Calu3 (cell line): ENCODE results near the gene FDXACB1. TPM values are rescaled to one million over a fixed set of nuclear protein-coding genes. Genes with fewer than 3 reads are reported as not detected.

Experiments
- BruUV-seq: library from RNA; stranded (reverse); fragments of 400-500 nt; replicated peaks from 2 replicates; lab custom pipeline; 2021; lab: Mats Ljungman, UMichigan
- CTCF ChIA-PET: fragments of 300-600 bp; sonication (Branson Sonifier 250); formaldehyde crosslinking; loops from one replicate; lab custom pipeline; 2022; ENCODE audit warnings: antibody characterized with exemption; lab: Charles Lee
- DNase-seq: peaks from one replicate; pipeline ENCODE4 v3.0.0; 2022
- H3K27ac Mint-ChIP-seq: one replicate; pipeline ENCODE4 v1.8.0; 2022; ENCODE audit warnings: mixed read lengths; ENCODE audit not compliant: unreplicated experiment
- H3K27me3 Mint-ChIP-seq: one replicate; pipeline ENCODE4 v1.8.0; 2022; ENCODE audit warnings: mixed read lengths; ENCODE audit not compliant: unreplicated experiment
- H3K36me3 Mint-ChIP-seq: one replicate; pipeline ENCODE4 v1.8.0; 2022; ENCODE audit warnings: mild to moderate bottlenecking, moderate library complexity, mixed read lengths; ENCODE audit not compliant: insufficient read depth, unreplicated experiment
- H3K4me1 Mint-ChIP-seq: one replicate; pipeline ENCODE4 v1.8.0; 2022; ENCODE audit warnings: mild to moderate bottlenecking, low read depth, mixed read lengths; ENCODE audit not compliant: unreplicated experiment
- H3K4me3 Mint-ChIP-seq: one replicate; pipeline ENCODE4 v1.8.0; 2022; ENCODE audit warnings: mild to moderate bottlenecking, low read depth, moderate library complexity, mixed read lengths; ENCODE audit not compliant: unreplicated experiment
- H3K9me3 Mint-ChIP-seq: one replicate; pipeline ENCODE4 v1.8.0; 2022; ENCODE audit warnings: low read depth, mixed read lengths; ENCODE audit not compliant: unreplicated experiment
- intact Hi-C: fragments of 100-400 bp; cut with micrococcal nuclease; formaldehyde crosslinking; loops from one replicate; pipeline ENCODE4 v1.10.0; 2022; ENCODE audit not compliant: unreplicated experiment
- total RNA-seq: library from RNA; stranded (reverse); gene quantifications from 2 replicates; pipeline ENCODE4 v1.2.3, GENCODE V29; 2022
- TF ChIP-seq, protein P1 (sequence below): fragments of 200-600 bp; IDR thresholded peaks from one replicate; pipeline ENCODE4 v1.8.0; 2022; ENCODE audit warnings: antibody characterized with exemption; ENCODE audit not compliant: unreplicated experiment

Gene FDXACB1
- total RNA-seq, 1 experiment from 2014 or later = 1.7 TPM

DNA sequence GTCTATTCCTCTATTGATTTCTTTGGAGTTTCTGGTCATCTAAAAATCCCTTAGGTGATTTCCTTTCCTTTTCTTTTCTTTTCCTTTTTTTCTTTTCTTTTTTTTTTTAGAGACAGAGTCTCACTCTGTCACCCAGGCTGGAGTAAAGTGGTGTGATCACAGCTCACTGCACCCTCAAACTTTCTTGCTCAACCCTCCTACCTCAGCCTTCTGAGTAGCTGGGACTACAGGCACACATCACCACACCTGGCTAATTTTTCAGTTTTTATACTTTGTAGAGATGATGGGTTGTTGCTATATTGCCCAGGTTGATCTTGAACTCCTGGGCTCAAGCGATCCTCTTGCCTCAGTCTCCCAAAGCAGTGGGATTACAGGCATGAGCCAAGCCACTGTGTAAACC, 37.8 kb upstream of the FDXACB1 start:
- TF ChIP-seq, protein P1, sequence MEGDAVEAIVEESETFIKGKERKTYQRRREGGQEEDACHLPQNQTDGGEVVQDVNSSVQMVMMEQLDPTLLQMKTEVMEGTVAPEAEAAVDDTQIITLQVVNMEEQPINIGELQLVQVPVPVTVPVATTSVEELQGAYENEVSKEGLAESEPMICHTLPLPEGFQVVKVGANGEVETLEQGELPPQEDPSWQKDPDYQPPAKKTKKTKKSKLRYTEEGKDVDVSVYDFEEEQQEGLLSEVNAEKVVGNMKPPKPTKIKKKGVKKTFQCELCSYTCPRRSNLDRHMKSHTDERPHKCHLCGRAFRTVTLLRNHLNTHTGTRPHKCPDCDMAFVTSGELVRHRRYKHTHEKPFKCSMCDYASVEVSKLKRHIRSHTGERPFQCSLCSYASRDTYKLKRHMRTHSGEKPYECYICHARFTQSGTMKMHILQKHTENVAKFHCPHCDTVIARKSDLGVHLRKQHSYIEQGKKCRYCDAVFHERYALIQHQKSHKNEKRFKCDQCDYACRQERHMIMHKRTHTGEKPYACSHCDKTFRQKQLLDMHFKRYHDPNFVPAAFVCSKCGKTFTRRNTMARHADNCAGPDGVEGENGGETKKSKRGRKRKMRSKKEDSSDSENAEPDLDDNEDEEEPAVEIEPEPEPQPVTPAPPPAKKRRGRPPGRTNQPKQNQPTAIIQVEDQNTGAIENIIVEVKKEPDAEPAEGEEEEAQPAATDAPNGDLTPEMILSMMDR = no peak
- Mint-ChIP-seq H3K27me3 (no peaks in the 10 kb centered on the region), H3K9me3 (no peaks in the 10 kb centered on the region), H3K27ac (no peak overlapping the region), H3K4me3 (no peak overlapping the region), H3K36me3 (peaks cover 7% of the 10 kb centered on the region), H3K4me1 (no peaks in the 10 kb centered on the region)
- CTCF ChIA-PET = no interaction called here
- DNase-seq = no peak
- no TSS peak for BruUV-seq
- intact Hi-C loops = no loop called here

DNA sequence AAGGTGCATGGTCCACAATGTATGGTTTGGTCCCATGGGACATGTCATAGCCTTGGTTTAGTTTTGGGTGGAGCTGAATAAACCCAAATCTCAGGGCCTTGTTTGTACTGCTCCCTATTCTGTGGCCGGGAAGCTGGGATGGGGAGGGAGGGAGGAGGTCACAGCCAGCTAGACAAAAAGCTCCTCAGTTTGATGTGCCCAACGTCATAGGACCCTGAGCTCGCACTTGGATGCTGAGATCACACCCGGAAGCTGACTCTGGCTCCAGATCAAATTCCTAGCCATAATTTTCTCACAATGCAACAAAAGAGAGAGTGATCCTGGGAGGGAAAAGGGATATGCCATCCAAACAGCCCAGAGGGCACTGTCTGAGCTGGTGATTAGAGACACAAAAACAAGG, 35.0 kb upstream of the FDXACB1 start:
- no peak overlapping the region for H3K4me3 Mint-ChIP-seq
- CTCF ChIA-PET = no interaction called here
- no peak overlapping the region for H3K27ac Mint-ChIP-seq
- peaks cover 11% of the 10 kb centered on the region for H3K4me1 Mint-ChIP-seq
- H3K36me3 Mint-ChIP-seq = peaks cover 5% of the 10 kb centered on the region
- intact Hi-C loops = no loop called here
- no peaks in the 10 kb centered on the region for H3K9me3 Mint-ChIP-seq
- H3K27me3 Mint-ChIP-seq = peaks cover 8% of the 10 kb centered on the region
- no peak for DNase-seq
- no TSS peak for BruUV-seq
- TF ChIP-seq, protein P1 = no peak

DNA sequence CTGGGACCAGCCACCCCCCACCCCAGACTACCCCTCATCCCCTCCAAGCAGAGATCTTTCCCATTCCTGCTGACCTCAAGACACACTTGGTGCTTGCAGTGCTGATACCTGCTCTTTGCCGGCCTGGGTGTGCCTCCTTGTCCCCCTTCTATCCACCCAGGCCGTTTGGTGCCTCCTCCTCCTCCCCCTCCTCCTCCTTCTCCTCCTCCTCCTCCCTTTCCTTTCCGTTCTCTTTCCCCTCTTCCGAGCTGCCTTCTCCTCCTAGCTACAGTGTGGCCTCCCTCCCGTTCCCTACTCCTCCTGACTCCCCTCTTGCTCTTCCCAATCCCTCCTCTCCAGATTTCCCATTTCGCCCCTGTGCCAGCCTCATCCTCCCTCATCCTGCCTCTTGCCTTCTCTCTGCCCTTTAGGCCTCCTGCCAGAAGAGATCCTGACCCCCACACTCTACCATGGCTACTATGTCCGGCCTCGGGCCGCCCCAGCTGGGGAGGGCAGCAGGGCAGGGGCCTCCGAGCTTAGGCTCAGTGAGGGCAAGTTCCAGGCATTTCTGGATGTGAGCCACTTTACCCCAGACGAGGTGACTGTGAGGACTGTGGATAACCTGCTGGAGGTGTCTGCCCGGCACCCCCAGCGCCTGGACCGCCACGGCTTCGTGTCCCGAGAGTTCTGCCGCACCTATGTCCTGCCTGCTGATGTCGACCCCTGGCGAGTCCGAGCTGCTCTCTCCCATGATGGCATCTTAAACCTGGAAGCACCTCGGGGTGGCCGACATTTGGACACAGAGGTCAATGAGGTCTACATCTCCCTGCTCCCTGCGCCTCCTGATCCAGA, 34.3 kb upstream of the FDXACB1 start:
- TF ChIP-seq, protein P1 = no peak
- intact Hi-C loops = no loop called here
- CTCF ChIA-PET = no interaction called here
- Mint-ChIP-seq H3K4me3 (no peak overlapping the region), H3K27ac (no peak overlapping the region), H3K4me1 (peaks cover 11% of the 10 kb centered on the region), H3K9me3 (no peaks in the 10 kb centered on the region), H3K36me3 (no peaks in the 10 kb centered on the region), H3K27me3 (peaks cover 8% of the 10 kb centered on the region)
- no TSS peak for BruUV-seq
- DNase-seq = no peak

DNA sequence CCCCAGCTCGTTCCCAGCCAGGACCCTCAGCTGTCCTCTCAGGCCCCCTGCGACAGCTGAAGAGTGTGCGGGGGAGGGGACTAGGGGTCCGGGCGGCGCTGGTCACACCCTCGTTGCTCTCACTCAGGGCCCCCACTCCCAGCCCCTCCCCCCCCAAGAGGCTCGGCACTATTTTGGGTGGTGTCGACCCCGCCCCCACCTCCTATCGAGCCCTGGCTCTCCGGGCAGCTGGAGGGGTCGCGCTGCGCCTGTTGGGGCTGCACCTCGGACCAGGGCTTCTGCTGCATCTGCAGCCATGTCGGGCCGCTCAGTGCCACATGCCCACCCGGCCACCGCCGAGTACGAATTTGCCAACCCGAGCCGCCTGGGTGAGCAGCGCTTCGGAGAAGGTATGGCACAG, 33.6 kb upstream of the FDXACB1 start, which contains the start of gene HSPB2:
HSPB2 (plus strand) TSS at position 200 of the 400 bp plus-strand sequence; CDS start at position 296, 96 bp downstream.
- Mint-ChIP-seq H3K4me1 (peaks cover 11% of the 10 kb centered on the region), H3K27ac (no peak within 1 kb of the TSS), H3K36me3 (no peaks in the 10 kb centered on the region), H3K27me3 (peaks cover 8% of the 10 kb centered on the region), H3K9me3 (no peaks in the 10 kb centered on the region), H3K4me3 (no peak within 1 kb of the TSS)
- no TSS peak for BruUV-seq
- no peak for DNase-seq
- TF ChIP-seq, protein P1 = no peak
- intact Hi-C loops = no loop called here
- CTCF ChIA-PET = no interaction called here
